Right atrium auricular region (tissue), 2 donors: ENCODE measurements around the gene CCDC169. TPM values are rescaled to one million over a fixed set of nuclear protein-coding genes. Genes with fewer than 3 reads are reported as not detected.
"Not testable (repeated sequence)": the region's sequence is repeated elsewhere in the genome, so short reads cannot be mapped to it uniquely, and the experiment has no call there.

Experiments used
- DNase-seq: peaks from one replicate; pipeline ENCODE4 v3.0.0-alpha.2; 2019; ENCODE audit warnings: low spot score
- H3K27ac ChIP-seq, 2 donors: fragments of 200-600 bp; sonication (generic); 1 replicate in 1 of 2; 2 replicates in 1 of 2; pipeline ENCODE4 v1.5.1; 2016 to 2019
- H3K27me3 ChIP-seq, 2 donors: fragments of 200-600 bp; sonication (generic); one replicate each; pipeline versions ENCODE4 v1.5.1 to v1.6.0; 2017 to 2019
- H3K36me3 ChIP-seq: fragments of 200-600 bp; sonication (generic); one replicate; pipeline ENCODE4 v1.5.1; 2016
- H3K4me1 ChIP-seq, 2 donors: fragments of 200-600 bp; sonication (generic); one replicate each; pipeline versions ENCODE4 v1.5.1 to v1.6.0; 2017 to 2019
- H3K4me3 ChIP-seq, 2 donors: fragments of 200-600 bp; sonication (generic); 1 replicate in 1 of 2; 2 replicates in 1 of 2; pipeline ENCODE4 v1.5.1; 2017 to 2019; ENCODE audit warnings: mild to moderate bottlenecking in 1 of 2, moderate library complexity in 1 of 2
- H3K9me3 ChIP-seq, 2 donors: fragments of 200-600 bp; sonication (generic); one replicate each; pipeline ENCODE4 v1.5.1; 2019
- CTCF ChIP-seq, 2 donors: fragments of 200-600 bp; sonication (generic); IDR thresholded peaks; one replicate each; pipeline ENCODE4 v1.5.1; 2019; ENCODE audit warnings: antibody characterized with exemption in 2 of 2
- total RNA-seq, 2 donors: library from RNA; depleted of rRNA; stranded (reverse); fragments of >200 nt; gene quantifications; one replicate each; pipeline ENCODE4 v1.1.0, GENCODE V29; 2016

Gene CCDC169
- total RNA-seq, 2 donors from 2014 or later = 0.28 to 0.44 TPM

GRCh38 chr13:36323951-36324566 lies 26.4 kb upstream of the CCDC169 start:
- Histone ChIP-seq H3K9me3 (no peaks in the 10 kb centered on the region), H3K36me3 (peaks cover 68% of the 10 kb centered on the region), H3K27me3 (no peaks in the 10 kb centered on the region), H3K27ac (no peak overlapping the region), H3K4me3 (no peak overlapping the region), H3K4me1 (no peaks in the 10 kb centered on the region)
- DNase-seq = no peak
- no peak for TF ChIP-seq CTCF (IDR thresholded peaks at IDR 0.05)

GRCh38 chr13:36323408-36323807 lies 25.8 kb upstream of the CCDC169 start:
- H3K4me3 ChIP-seq = no peak overlapping the region
- H3K27me3 ChIP-seq = no peaks in the 10 kb centered on the region
- peaks cover 61% of the 10 kb centered on the region for H3K36me3 ChIP-seq
- H3K9me3 ChIP-seq = no peaks in the 10 kb centered on the region
- no peak for DNase-seq
- no peak for TF ChIP-seq CTCF (IDR thresholded peaks at IDR 0.05)
- H3K27ac ChIP-seq = no peak overlapping the region
- H3K4me1 ChIP-seq = no peaks in the 10 kb centered on the region

GRCh38 chr13:36319793-36320192 lies 22.2 kb upstream of the CCDC169 start:
- DNase-seq = not testable (repeated sequence)

GRCh38 chr13:36313047-36313969 lies 15.7 kb upstream of the CCDC169 start:
- no peak for DNase-seq
- H3K4me3 ChIP-seq = no peak overlapping the region
- H3K4me1 ChIP-seq = no peaks in the 10 kb centered on the region
- no peak for TF ChIP-seq CTCF (IDR thresholded peaks at IDR 0.05)
- no peak overlapping the region for H3K27ac ChIP-seq
- peaks cover 45% of the 10 kb centered on the region for H3K36me3 ChIP-seq
- no peaks in the 10 kb centered on the region for H3K9me3 ChIP-seq
- no peaks in the 10 kb centered on the region for H3K27me3 ChIP-seq

More at GRCh38 chr13:36319793-36320192, 22.2 kb upstream of the CCDC169 start:
- not testable (repeated sequence) for H3K27me3 ChIP-seq, H3K9me3 ChIP-seq, H3K4me3 ChIP-seq, H3K4me1 ChIP-seq, H3K27ac ChIP-seq
- peaks cover 27% of the 10 kb centered on the region for H3K36me3 ChIP-seq

GRCh38 chr13:36310417-36311108 lies 12.9 kb upstream of the CCDC169 start:
- Histone ChIP-seq H3K27ac (no peak overlapping the region), H3K27me3 (no peaks in the 10 kb centered on the region), H3K9me3 (no peaks in the 10 kb centered on the region), H3K4me3 (no peak overlapping the region), H3K4me1 (no peaks in the 10 kb centered on the region), H3K36me3 (peaks cover 51% of the 10 kb centered on the region)
- TF ChIP-seq CTCF (IDR thresholded peaks at IDR 0.05) = no peak
- no peak for DNase-seq

- TF ChIP-seq CTCF (IDR thresholded peaks at IDR 0.05) = no peak
- no peaks in the 10 kb centered on the region for H3K9me3 ChIP-seq
- peaks cover 4% of the 10 kb centered on the region for H3K36me3 ChIP-seq
- no peak overlapping the region for H3K4me3 ChIP-seq
- DNase-seq = no peak
- H3K27me3 ChIP-seq = no peaks in the 10 kb centered on the region
- H3K4me1 ChIP-seq = peaks cover 0 to 9% of the 10 kb centered on the region in 2 donors
- H3K27ac ChIP-seq = no peak overlapping the region
Measured at GRCh38 chr13:36302289-36302688, 4.7 kb upstream of the CCDC169 start.

- H3K4me1 ChIP-seq = peaks cover 0 to 14% of the 10 kb centered on the region in 2 donors
- H3K27ac ChIP-seq, H3K36me3 ChIP-seq, H3K4me3 ChIP-seq, DNase-seq, H3K9me3 ChIP-seq, H3K27me3 ChIP-seq: not testable (repeated sequence)
Measured at GRCh38 chr13:36299469-36299868, 1.9 kb upstream of the CCDC169 start.
